GM19438 (cell line): ENCODE measurements around the gene GMDS.

Experiments used
- ATAC-seq: cut with Tn5 transposase; IDR thresholded peaks from one replicate; pipeline ENCODE4 v1.9.1; 2021; ENCODE audit warnings: low read depth; ENCODE audit not compliant: unreplicated experiment

The GMDS gene

GRCh38 chr6:1652842-1653241 lies 592.6 kb downstream of the GMDS start:
- ATAC-seq: no peak

- ATAC-seq: no peak
Observed at GRCh38 chr6:1651362-1651761, 594.0 kb downstream of the GMDS start.

GRCh38 chr6:1645466-1646185 lies 599.8 kb downstream of the GMDS start:
- ATAC-seq: no peak

GRCh38 chr6:1644516-1645060 lies 600.8 kb downstream of the GMDS start:
- no peak for ATAC-seq

GRCh38 chr6:1643830-1644445 lies 601.5 kb downstream of the GMDS start:
- no peak for ATAC-seq

- ATAC-seq: no peak
Observed at GRCh38 chr6:1643111-1643510, 602.3 kb downstream of the GMDS start.

GRCh38 chr6:1641343-1641885 lies 604.0 kb downstream of the GMDS start:
- no peak for ATAC-seq

GRCh38 chr6:1640476-1640875 lies 604.9 kb downstream of the GMDS start:
- ATAC-seq: no peak

- no peak for ATAC-seq
Observed at GRCh38 chr6:1639430-1639829, 606.0 kb downstream of the GMDS start.

- no peak for ATAC-seq
Observed at GRCh38 chr6:1636971-1637871, 608.2 kb downstream of the GMDS start.

GRCh38 chr6:1636272-1636825 lies 609.1 kb downstream of the GMDS start:
- ATAC-seq: no peak

GRCh38 chr6:1635305-1636010 lies 609.9 kb downstream of the GMDS start:
- no peak for ATAC-seq

- no peak for ATAC-seq
Observed at GRCh38 chr6:1634081-1634480, 611.3 kb downstream of the GMDS start.

- ATAC-seq: no peak
Observed at GRCh38 chr6:1633366-1634021, 611.9 kb downstream of the GMDS start.

GRCh38 chr6:1631251-1631650 lies 614.2 kb downstream of the GMDS start:
- ATAC-seq: no peak

- ATAC-seq: no peak
Observed at GRCh38 chr6:1630771-1631217, 614.6 kb downstream of the GMDS start.

GRCh38 chr6:1630212-1630770 lies 615.1 kb downstream of the GMDS start:
- ATAC-seq: no peak

GRCh38 chr6:1629316-1629715 lies 616.1 kb downstream of the GMDS start:
- no peak for ATAC-seq
